ENCODE data around the gene TH.

GRCh38 chr11:2189938-2190656 lies 18.5 kb upstream of the TH start:
- TF ChIP-seq CTCF (IDR thresholded peaks at IDR 0.05): no peak
- TF ChIP-seq POLR2A (IDR thresholded peaks at IDR 0.05): no peak
- no peak for TF ChIP-seq POLR2AphosphoS5 (IDR thresholded peaks at IDR 0.05)

Data from gastroesophageal sphincter (tissue), 3 donors.